GM12874 (cell line): Measurements from ENCODE around the gene TMEM179.

Source experiments
- TF ChIP-seq, protein P1 (sequence below): IDR thresholded peaks from 2 replicates; pipeline ENCODE4 v1.5.1; 2011; ENCODE audit warnings: low read depth, mild to moderate bottlenecking, control low read depth, low read length, moderate library complexity; ENCODE audit not compliant: insufficient read depth

TMEM179 gene

DNA sequence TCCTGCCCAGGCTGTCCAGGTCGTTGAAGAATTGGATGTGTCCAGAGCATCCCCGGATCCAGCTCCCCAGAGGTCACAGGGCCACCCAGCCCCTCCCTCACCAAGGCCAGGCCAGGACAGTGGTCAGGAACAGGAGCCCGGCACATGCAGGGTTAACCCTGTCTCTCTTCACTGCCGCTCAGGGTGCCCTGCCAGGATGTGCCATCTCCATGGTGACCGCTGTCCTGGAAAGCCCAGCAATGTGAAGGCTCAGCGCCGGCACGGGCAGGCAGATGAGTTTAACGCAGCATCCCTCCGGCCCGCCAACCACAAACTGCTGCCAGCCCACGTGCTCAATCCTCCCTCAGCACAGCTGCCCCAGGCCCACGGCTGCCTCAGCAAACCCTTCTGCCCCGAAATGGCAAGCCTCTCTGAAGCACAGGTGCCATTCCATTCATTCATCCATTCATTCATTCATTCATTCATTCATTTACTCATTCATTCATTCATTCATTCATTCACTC, 4.4 kb downstream of the TMEM179 start:
- TF ChIP-seq, protein P1, sequence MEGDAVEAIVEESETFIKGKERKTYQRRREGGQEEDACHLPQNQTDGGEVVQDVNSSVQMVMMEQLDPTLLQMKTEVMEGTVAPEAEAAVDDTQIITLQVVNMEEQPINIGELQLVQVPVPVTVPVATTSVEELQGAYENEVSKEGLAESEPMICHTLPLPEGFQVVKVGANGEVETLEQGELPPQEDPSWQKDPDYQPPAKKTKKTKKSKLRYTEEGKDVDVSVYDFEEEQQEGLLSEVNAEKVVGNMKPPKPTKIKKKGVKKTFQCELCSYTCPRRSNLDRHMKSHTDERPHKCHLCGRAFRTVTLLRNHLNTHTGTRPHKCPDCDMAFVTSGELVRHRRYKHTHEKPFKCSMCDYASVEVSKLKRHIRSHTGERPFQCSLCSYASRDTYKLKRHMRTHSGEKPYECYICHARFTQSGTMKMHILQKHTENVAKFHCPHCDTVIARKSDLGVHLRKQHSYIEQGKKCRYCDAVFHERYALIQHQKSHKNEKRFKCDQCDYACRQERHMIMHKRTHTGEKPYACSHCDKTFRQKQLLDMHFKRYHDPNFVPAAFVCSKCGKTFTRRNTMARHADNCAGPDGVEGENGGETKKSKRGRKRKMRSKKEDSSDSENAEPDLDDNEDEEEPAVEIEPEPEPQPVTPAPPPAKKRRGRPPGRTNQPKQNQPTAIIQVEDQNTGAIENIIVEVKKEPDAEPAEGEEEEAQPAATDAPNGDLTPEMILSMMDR = no peak

DNA sequence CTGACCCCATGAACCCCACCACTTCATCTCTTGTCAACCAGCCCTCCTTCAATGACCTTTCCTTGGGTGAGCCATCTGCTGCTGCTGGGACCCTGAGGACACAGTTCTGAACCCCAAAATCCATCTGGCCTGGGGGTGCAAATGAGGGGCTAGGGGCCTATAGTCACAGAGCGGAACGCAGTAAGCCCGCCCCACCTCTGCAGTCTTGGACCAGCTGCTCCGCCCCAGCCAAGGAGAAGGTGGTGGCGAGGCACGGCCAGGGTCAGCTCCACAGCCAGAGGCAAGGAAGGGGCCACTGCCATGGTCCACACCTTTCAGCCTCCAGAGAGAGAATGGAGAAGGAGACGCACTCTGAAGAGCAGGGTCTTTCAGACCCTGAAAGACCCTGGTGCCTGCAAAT, 5.1 kb downstream of the TMEM179 start:
- TF ChIP-seq, protein P1 = no peak

DNA sequence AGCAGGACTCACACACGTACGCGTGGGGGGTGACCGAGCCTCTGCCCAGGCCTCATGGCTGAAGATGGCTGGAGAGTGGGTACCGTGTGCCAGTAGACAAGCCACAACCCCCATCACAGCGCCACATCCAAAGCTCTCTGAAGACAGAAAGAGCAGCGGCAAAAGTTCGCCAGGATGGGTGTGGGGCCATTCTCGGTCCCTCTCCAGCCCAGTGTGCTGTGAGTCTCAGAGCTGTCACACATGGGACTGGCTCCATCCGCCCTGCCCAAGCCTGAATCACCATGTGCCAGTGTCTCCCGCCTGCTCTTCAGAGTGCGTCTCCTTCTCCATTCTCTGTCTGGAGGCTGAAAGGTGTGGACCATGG, 5.7 kb downstream of the TMEM179 start:
- TF ChIP-seq, protein P1 = no peak

DNA sequence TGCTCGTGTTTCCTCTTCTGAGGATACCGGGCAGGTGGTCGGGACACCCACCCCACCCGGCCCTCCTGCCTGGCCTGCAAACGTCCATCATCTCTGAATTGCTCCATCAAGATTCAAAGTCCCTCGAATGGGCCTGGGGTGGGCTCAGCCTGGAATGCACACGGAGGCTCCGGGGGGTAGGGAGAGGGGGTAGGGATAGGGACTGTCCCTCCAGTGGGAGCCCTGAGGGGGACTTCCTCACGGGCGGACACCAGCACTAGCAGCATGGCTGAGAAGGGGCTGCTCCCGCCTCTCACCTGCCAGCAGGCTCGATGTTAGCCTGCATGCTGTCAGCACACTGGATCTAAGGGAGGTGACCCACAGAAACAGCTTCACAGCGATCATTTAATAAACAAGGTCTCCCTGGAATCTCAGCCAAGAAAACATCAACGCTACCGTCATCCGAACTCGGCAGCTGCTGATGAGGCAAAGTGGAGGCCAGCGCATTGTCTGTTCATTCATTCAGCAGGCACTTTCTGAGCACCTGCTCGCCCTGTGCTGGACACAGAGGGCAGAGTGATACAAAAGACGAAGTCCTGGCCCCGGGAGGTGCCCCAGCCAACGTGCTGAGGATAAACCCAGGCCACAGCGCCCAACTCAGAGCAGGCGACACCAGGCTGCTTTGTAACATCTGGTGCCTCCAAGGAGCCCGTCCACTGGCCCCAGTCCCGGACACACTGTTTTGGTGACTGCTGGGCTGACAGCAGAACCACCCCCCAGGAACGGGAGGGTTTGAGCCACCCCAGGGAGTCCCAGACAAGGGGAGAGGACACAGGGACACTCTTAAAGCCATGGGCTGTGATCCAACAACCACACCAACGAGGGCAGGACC, 6.3 kb downstream of the TMEM179 start:
- TF ChIP-seq, protein P1 = no peak

DNA sequence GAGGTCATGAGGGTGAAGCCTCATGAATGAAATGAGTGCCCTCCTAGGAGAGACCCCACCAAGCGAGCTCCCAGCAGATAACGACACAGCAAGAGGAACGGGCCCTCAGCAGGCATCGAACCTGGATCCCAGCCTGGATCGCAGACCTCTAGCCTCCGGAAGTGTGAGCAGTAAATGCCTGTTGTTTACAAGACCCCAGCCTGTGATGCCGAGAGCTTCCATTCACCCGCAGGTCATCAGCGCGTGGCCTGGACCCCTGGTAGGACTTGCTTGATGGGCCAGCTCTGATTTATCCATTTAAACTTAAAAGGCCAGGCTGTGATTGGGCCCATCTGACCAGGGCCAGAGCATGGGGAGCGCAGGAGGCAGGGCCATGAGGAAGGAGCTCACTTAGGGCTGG, 7.0 kb downstream of the TMEM179 start:
- TF ChIP-seq, protein P1 = no peak

DNA sequence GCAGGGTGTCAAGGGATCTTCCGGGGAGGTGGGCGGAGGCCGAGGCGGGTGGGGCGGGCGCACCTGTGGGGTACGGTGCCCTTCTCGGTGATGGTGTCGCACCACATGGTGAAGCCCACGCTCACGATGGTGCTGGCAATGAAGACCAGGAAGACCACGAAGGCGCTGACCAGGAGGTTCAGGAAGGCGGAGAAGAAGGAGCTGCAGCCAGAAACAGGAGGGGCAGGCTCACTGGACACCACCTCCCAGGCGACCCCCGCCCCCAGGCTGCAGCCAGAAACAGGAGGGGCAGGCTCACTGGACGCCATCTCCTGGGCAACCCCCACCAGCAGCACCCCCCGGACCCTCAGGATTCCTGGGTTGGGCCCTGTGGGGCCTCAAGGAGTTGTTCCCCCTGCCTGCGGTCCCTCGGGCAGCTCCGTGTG, 7.6 kb downstream of the TMEM179 start:
- TF ChIP-seq, protein P1 = no peak

DNA sequence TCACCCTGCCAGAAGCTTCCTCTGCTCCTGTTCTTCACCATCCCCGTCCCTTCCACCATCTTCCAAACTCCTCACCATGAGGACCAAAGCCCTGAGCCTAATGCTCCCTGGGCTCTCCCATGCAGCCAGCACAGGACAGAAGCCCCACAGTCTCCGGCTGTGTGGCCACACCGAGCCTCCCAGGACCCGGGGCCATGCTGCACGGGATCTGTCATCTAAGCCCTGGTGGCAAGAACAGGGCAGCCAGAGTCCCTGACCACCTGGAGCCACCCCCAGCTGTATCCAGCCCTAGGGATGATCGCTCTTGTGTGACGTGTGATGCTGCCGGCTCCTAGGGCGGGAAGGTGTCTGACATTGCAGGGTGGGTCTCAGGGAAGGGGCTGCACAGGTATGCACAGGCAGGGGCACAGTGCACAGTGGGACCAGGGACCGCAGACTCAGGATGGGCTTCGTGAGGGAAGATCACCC, 8.1 kb downstream of the TMEM179 start:
- TF ChIP-seq, protein P1 = no peak
